Stimulated activated CD4-positive, alpha-beta T cell treated with anti-CD3 and anti-CD28 coated beads, Interleukin-12 subunit alpha, Interleukin-12 subunit beta, amount 100 ng/mL, for 4 hours (primary cell): ENCODE results near the gene SMCO3.
A peak's percentile ranks its signal among the peaks of the same experiment; 100 is the strongest.
"Not testable (repeated sequence)": the region's sequence is repeated elsewhere in the genome, so short reads cannot be mapped to it uniquely, and the experiment has no call there.

Experiments used
- DNase-seq: peaks from one replicate; pipeline ENCODE4 v3.0.0-alpha.2; 2020

The SMCO3 gene

DNA sequence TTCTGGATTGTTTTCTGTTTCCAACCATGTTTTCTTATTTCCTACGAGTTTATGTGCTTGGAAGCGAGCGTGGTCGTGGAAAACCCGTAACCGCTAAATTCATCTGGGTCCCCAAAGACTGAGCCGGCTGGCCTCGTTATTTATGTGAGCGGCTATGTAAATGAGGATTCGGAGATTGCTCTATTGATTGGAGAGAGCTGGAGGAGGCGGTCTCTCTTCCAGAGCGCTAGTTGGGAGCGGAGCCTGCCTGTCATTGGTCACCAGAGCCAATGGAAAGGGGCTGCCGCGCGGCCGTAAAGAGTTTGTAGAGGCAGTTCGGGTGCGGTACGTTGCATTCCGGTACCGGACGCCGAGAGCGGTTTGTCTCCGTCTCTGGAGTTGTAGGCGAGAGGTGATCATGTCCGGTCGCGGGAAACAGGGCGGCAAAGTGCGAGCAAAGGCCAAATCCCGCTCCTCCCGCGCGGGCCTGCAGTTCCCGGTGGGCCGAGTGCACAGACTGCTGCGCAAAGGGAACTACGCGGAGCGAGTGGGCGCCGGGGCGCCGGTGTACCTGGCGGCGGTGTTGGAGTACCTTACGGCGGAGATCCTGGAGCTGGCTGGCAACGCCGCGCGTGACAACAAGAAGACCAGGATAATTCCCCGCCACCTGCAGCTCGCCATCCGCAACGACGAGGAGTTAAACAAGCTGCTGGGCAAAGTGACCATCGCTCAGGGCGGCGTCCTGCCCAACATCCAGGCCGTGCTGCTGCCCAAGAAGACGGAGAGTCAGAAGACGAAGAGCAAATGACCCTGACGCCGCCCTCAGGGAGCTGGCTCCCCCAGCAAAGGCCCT, 39.7 kb downstream of the SMCO3 start:
- peak; percentile 77 for DNase-seq

DNA sequence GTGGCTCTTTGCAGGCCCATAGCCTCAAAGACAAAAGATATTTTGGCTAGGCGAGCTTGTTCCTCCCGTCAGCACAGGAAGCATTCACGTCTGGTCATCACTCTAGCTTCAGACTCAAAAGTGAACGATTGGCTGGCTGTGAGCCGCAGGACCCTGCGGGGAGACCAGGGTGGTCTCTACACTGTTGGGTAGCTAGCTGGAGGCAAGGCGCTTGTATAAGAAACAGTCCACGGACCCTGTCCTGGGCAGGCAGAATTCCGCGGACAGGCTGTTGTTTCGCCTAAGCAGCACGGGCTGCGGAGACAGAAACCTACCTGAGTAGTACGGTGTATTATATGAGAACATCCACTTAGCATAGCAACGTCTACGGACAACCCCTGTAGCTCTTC, 40.3 kb downstream of the SMCO3 start:
- no peak for DNase-seq

DNA sequence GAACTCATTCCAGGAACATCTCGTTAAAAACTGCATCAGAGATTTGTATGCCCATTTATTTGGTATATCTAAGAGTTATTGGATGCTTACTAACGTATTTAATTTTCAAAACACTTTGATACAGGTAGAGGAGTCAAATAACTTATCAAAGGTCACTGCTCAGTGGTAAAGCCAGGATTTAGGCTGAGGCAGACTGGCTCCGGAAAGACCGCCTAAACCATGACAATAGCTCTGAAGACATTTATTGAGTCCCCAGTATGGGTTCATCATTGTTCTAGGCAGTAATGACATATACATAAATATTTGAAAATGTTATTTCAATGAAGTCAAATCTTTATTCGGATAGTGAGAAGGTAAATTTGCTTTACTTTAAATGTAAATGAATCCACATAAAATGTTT, 41.0 kb downstream of the SMCO3 start:
- no peak for DNase-seq

DNA sequence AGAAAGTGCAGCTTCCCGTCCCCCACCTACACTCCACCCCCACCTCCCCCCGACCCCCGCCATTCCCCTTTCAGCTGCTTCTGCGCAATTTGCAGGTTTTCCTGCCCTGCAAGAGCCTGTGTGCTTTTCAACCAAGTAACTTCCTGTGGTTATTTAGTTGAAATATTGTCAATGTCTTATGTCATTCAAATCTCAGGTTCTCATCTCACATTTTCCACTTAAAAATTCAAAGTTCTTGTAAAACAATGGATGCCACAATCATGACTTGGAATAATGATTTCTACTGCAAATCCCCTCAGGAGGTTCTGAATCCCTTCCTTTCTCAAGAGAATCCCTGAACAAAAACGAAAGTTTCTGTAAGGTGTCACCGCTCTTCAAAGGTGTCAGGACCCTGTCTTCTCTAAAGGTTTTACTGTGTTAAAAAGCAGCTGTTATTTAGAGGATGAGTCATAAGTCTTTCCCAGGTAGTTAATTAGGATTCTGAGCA, 42.3 kb downstream of the SMCO3 start:
- DNase-seq: peak; percentile 10

DNA sequence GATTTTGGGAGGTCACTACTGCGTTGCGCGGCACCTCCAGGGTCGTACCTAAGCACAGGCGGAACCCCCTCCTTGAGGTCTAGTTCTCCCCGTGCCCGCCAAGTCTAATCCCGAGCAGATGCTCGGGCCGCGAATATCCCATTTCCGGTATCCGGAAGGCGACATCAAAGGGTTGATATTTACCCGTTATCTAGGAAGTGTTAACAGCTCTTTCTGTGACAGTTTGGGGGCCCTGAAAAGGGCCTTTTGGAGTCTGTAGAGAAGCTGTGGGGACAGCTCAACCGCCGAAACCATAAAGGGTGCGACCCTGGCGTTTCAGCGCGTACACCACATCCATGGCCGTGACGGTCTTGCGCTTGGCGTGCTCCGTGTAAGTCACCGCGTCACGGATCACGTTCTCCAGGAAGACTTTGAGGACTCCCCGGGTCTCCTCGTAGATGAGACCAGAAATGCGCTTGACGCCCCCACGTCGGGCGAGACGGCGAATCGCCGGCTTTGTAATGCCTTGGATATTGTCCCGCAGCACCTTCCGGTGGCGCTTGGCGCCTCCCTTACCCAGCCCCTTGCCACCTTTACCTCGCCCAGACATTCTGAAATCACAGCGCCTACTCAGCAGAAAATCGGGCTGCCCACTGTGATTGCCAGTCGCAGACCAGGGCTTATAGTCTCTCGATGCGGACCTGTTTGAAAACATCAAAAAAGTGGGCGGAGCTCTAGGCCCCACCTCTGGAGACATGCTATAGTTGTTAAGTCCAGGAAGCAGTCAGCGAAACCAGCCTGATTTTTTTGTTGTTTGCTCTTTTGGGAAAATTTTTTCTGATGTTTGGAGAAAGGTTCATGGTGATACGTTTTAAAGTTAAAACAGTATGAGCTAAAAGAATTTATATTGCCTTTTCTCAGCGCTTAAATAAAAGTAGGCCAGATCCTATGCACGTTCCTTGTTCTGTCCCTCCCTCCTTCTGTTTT, 43.2 kb downstream of the SMCO3 start:
- DNase-seq: peak; percentile 84

DNA sequence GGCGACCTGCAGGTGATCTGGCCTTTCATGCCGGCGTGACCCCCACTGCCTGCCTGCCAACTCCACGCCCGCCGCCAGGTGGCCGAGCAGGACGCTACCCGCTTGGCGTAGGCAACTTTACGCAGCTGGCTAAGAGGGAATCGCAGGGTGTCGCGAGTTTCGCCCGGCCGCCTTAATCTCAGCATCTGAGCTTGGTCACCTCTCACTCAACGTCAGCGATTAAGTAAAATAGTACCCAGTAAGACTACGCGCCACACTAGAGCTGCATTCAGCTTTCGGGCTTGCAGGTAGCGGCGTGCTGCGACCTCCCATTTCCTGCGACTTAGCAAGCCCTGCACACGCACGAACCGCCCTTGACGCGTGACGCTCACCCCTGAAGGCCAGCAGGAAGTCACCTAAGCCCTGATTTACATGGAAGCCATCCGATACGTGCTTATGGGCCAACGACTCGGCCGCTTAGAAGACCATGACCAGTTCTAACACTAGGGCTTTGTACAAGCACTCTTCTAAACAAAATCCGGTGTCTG, 44.0 kb downstream of the SMCO3 start:
- DNase-seq: peak; percentile 82

DNA sequence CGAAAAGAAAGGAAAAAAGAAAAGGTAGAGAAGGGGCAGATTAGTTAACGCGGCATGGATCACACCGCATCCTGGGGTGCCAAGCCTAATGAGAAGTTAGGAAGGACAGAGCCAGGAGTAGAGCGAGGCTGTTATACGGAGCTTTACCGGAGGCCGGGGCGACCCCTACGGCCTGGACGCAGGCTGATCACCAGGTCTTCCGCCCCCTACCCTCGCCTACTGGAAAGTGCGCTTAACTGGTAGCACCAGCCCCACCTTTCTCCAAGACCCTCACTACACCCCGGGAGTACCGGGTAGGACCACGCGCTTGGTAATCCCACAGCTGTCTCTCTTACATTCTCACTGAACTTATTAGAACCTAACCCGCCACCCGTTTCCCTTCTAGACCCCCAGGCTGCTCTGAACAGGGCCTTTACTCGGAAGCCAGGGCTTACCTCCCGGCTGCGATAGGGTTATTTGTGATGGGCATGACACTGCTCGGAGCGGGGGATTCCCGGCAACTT, 44.5 kb downstream of the SMCO3 start:
- DNase-seq: no peak

DNA sequence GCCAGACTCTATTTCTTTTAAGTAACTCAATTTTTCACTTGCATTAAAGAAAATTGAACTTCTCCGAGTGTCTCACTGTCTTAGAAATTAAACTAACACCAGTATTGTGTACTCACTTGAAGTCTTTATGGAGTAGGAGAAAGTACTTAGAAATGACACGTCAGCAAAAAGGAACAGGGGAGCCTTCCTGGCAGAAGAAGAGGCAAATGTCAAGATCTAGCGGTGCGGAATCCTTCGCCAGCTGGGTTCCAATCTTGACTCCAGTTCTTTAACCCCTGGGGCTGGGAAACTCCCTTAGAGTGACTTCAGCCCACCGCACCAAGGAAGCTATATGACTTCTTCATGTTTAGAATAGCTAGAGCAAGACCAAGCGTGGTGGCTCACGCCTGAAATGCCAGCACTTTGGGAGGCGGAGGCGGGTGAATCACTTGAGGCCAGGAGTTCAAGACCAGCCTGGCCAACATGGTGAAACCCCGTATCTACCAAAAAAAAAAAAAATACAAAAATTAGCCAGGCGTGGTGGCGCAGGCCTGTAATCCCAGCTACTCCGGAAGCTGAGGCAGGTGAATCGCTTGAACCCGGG, 45.1 kb downstream of the SMCO3 start:
- DNase-seq: peak; percentile 23

DNA sequence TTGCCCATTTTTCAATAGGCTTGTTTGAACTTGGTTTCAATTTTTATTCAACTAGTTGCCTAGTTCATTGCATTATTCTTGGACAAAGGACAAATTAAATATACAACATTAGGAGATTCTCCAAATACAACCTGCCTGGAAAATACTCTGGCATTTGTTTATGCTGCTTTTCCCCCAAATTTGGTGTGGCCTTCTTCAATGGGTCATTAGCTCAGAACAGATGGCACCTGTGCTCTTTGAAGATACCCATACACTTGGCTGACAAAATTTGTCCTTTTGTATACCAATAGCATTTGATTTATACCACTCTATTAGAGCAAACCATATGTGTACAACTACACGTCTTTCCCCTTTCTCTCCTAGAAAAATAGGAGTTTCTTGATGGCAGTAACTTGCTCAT, 46.4 kb downstream of the SMCO3 start:
- no peak for DNase-seq

DNA sequence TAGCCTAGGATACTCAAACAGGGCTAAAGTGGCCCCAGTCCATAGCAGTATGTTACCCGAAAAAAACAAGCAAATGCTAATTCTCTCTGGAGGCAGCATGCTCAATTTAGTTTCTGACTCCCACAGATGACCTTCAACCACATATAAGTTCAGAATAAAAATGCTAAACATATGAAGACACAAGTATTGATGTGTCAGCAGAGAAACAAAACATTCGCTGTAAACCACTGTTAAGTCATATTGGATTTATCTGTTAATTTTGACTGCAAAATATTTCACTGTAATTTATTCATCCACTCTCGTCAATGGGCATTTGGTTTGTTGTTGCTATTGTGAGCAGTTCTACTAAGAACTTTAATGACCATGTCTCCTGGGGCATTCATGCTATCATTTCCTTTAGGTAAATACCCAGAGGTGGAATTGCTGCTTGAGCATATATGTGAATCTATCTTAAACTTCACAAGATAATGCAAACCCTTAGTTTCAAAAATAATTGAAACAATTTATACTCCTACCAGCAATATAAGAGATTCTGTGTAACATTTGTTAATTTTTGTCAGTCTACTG, 47.2 kb downstream of the SMCO3 start:
- DNase-seq: no peak

DNA sequence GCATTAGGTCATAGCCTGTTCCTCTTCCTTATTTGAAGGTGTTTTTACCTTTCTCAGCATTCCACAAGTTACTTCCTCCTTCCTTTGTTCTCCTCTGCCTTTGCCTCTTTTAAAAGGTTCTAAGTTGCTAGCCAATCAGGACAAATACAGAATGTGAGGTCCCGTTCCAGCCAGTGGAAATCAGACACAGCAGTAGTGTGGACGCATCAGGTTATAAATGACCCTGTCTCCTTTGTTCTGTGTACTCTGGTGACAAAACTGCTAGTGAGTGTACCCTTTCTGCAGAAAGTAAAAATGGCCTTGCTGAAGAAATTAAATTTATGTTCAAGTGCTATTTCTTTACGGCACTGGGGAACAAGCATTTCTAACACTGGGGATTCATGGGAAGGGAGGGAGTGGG, 48.0 kb downstream of the SMCO3 start:
- DNase-seq: not testable (repeated sequence)

DNA sequence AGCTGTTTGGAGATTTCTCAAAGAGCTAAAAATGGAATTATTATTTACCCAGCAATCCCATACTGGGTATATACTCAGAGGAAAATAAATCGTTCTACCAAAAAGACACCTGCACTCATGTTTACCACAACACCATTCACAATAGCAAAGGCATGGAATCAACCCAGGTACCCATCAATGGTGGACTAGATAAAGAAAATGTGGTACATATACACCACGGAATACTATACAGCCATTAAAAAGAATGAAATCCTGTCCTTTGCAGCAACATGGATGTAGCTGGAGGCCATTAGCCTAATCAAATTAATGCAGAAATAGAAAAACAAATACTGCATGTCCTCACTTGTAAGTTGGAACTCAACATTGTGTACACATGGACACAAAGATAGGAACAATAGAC, 48.6 kb downstream of the SMCO3 start:
- DNase-seq: no peak

DNA sequence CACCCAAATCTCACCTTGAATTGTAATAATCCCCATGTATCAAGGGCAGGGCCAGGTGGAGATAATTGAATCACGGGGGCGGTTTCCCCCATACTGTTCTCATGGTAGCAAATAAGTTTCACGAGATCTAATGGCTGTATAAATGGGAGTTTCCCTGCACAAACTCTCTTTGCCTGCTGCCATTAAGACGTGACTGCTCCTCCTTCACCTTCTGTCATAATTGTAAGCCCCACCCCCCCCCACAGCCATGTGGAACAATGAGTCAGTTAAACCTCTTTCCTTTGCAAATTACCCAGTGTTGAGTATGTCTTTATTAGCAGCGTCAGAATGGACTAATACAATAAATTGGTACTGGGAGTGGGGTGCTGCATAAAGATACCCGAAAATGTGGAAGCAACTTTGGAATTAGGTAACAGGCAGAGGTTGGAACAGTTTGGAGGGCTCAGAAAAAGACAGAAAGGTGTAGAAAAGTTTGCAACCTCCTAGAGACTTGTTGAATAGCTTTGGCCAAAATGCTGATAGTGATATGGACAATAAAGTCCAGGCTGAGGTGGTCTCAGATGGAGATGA, 54.2 kb downstream of the SMCO3 start:
- DNase-seq: not testable (repeated sequence)

DNA sequence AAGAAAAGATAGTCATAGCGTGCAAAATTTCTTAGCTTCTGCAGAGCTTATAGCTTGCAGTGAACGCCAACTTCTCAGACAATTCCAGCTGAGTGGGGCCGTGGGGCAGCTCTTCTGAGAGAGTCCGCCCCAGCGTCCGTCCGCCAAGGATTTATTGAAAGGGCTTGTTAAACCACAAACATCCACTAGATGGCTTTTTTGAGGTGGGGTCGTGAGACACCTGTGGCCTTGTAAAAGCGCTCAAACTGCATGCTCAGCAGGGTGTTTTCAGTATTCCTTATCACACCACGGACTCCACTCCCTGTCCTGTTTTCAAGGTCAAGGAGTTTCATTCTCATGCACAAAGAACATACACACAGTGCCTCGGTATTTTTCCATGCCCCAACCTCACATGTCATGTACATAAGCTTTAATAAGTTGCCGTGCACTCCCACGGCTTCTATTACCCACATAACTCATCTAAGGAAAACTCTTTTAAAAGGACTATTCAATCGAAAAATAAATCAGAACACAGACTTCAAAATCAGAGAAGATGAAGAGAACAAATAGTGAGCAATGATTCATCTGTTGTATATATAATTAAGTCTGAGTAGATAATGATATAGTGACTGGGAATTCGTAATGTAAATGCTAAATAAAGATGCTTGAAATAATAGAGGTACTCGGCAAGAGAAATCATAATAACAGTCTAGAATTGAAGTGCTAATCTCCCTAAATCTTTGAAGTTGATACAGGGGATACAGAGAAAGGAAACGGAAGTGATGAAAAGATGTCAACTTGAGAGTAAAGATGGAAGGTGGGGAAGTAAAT, 57.4 kb downstream of the SMCO3 start:
- DNase-seq: no peak
